HG03469 (cell line): ENCODE measurements around the gene KLRB1.
"Not testable (repeated sequence)": the region's sequence is repeated elsewhere in the genome, so short reads cannot be mapped to it uniquely, and the experiment has no call there.

Experiments
- ATAC-seq: cut with Tn5 transposase; IDR thresholded peaks from one replicate; pipeline ENCODE4 v1.9.1; 2021; ENCODE audit warnings: mild to moderate bottlenecking, moderate library complexity, moderate number of reproducible peaks; ENCODE audit not compliant: unreplicated experiment

KLRB1 gene

GRCh38 chr12:9545489-9545888 lies 62.2 kb downstream of the KLRB1 start:
- not testable (repeated sequence) for ATAC-seq
